ENCODE measurements around the gene ASPHD1. TPM values are rescaled to one million over a fixed set of nuclear protein-coding genes. Genes with fewer than 3 reads are reported as not detected.

Gene ASPHD1
- total RNA-seq, 4 donors from 2014 or later, result 0.34 TPM; not detected in 3

GRCh38 chr16:29901607-29901945 is 1.3 kb downstream of the ASPHD1 start:
- no peak overlapping the region for H3K27ac ChIP-seq
- TF ChIP-seq CTCF (IDR thresholded peaks at IDR 0.05) (no peak), EP300 (IDR thresholded peaks at IDR 0.05) (no peak), POLR2AphosphoS5 (IDR thresholded peaks at IDR 0.05) (no peak), POLR2A (IDR thresholded peaks at IDR 0.05) (no peak)
- 93% methylated on average over 5 of the region's 19 CpGs for WGBS
- peaks cover 19% of the 10 kb centered on the region for H3K4me1 ChIP-seq
- peaks cover 3% of the 10 kb centered on the region for H3K36me3 ChIP-seq
- H3K9me3 ChIP-seq, result no peaks in the 10 kb centered on the region
- DNase-seq (ENCODE audit: low spot score in 2 of 2), result no peak
- no peak overlapping the region for H3K4me3 ChIP-seq
- peaks cover 25% of the 10 kb centered on the region for H3K27me3 ChIP-seq

GRCh38 chr16:29903590-29903989 is 3.3 kb downstream of the ASPHD1 start:
- Histone ChIP-seq H3K4me1 (peaks cover 19% of the 10 kb centered on the region), H3K36me3 (peaks cover 10% of the 10 kb centered on the region), H3K27me3 (peaks cover 5% of the 10 kb centered on the region), H3K9me3 (no peaks in the 10 kb centered on the region), H3K4me3 (no peak overlapping the region), H3K27ac (no peak overlapping the region)
- DNase-seq (ENCODE audit: low spot score in 2 of 2), result no peak
- TF ChIP-seq POLR2AphosphoS5 (IDR thresholded peaks at IDR 0.05) (no peak), POLR2A (IDR thresholded peaks at IDR 0.05) (no peak), EP300 (IDR thresholded peaks at IDR 0.05) (no peak), CTCF (IDR thresholded peaks at IDR 0.05) (no peak)
- 71% methylated on average over 4 of the region's 4 CpGs for WGBS

GRCh38 chr16:29904947-29905346 is 4.7 kb downstream of the ASPHD1 start:
- Histone ChIP-seq H3K36me3 (peaks cover 10% of the 10 kb centered on the region), H3K4me3 (no peak overlapping the region), H3K27me3 (no peaks in the 10 kb centered on the region), H3K27ac (no peak overlapping the region), H3K9me3 (no peaks in the 10 kb centered on the region), H3K4me1 (peaks cover 9% of the 10 kb centered on the region)
- no peak for DNase-seq (ENCODE audit: low spot score in 2 of 2)
- WGBS, result 90% methylated on average over 7 of the region's 7 CpGs
- TF ChIP-seq CTCF (IDR thresholded peaks at IDR 0.05) (no peak), POLR2A (IDR thresholded peaks at IDR 0.05) (no peak), POLR2AphosphoS5 (IDR thresholded peaks at IDR 0.05) (no peak), EP300 (IDR thresholded peaks at IDR 0.05) (no peak)

- Histone ChIP-seq H3K27ac (no peak overlapping the region), H3K4me1 (peaks cover 3% of the 10 kb centered on the region), H3K4me3 (no peak overlapping the region), H3K27me3 (no peaks in the 10 kb centered on the region), H3K9me3 (no peaks in the 10 kb centered on the region), H3K36me3 (peaks cover 10% of the 10 kb centered on the region)
- WGBS, result 82% methylated on average over 13 of the region's 13 CpGs
- TF ChIP-seq POLR2A (IDR thresholded peaks at IDR 0.05), result no peak
- no peak for TF ChIP-seq CTCF (IDR thresholded peaks at IDR 0.05)
- TF ChIP-seq EP300 (IDR thresholded peaks at IDR 0.05), result no peak
- TF ChIP-seq POLR2AphosphoS5 (IDR thresholded peaks at IDR 0.05), result no peak
- DNase-seq (ENCODE audit: low spot score in 2 of 2), result no peak
Measured at GRCh38 chr16:29905668-29906067, 5.4 kb downstream of the ASPHD1 start.

- WGBS, result 82% methylated on average over 22 of the region's 23 CpGs
- H3K4me1 ChIP-seq, result no peaks in the 10 kb centered on the region
- H3K27ac ChIP-seq, result no peak overlapping the region
Measured at GRCh38 chr16:29906520-29907244, 6.4 kb downstream of the ASPHD1 start.

More at GRCh38 chr16:29906520-29907244, 6.4 kb downstream of the ASPHD1 start:
- Histone ChIP-seq H3K27me3 (no peaks in the 10 kb centered on the region), H3K4me3 (no peak overlapping the region), H3K36me3 (peaks cover 18% of the 10 kb centered on the region), H3K9me3 (no peaks in the 10 kb centered on the region)
- no peak for DNase-seq (ENCODE audit: low spot score in 2 of 2)
- TF ChIP-seq POLR2AphosphoS5 (IDR thresholded peaks at IDR 0.05) (no peak), CTCF (IDR thresholded peaks at IDR 0.05) (no peak), EP300 (IDR thresholded peaks at IDR 0.05) (no peak), POLR2A (IDR thresholded peaks at IDR 0.05) (no peak)

Data from suprapubic skin (tissue), 4 donors.